HepG2 (cell line): ENCODE measurements around the gene LYZL2. TPM values are rescaled to one million over a fixed set of nuclear protein-coding genes. Genes with fewer than 3 reads are reported as not detected.
"Not testable (repeated sequence)": the region's sequence is repeated elsewhere in the genome, so short reads cannot be mapped to it uniquely, and the experiment has no call there.

Experiments used
- ATAC-seq: fragments of 200-7000 bp; cut with Tn5 transposase; 3 replicates; pipeline ENCODE4 v1.9.1; 2020; ENCODE audit warnings: mild to moderate bottlenecking, moderate library complexity
- BruUV-seq: library from RNA; stranded (reverse); fragments of 400-500 nt; replicated peaks from 2 replicates; lab custom pipeline; 2021; lab: Mats Ljungman, UMichigan
- CTCF ChIA-PET: fragments of 300-600 bp; formaldehyde crosslinking; extraction: SDS; loops from one replicate; lab custom pipeline; 2021; ENCODE audit warnings: low total read pairs, inconsistent platforms, low intra/inter-chr PET ratio; lab: Yijun Ruan, JAX
- POLR2A ChIA-PET: fragments of 350-600 bp; sonication (Branson Sonifier 250); formaldehyde crosslinking; loops from one replicate; lab custom pipeline; 2020; ENCODE audit warnings: antibody characterized with exemption, inconsistent platforms; lab: Yijun Ruan, JAX
- DNase-seq: peaks from one replicate; pipeline ENCODE4 v3.0.0-alpha.2; 2015; ENCODE audit warnings: low spot score
- FAIRE-seq: peaks from 3 replicates; lab custom pipeline; 2011; peaks lifted over from hg19 to GRCh38; lab: Jason Lieb, UNC
- H2AFZ ChIP-seq: one replicate; pipeline ENCODE4 v1.6.1; 2011; ENCODE audit warnings: low read length, inconsistent platforms
- H3K27ac ChIP-seq: fragments of 300-600 bp; 3 replicates; pipeline ENCODE4 v1.8.0; 2011; ENCODE audit warnings: mixed run types, mild to moderate bottlenecking, mixed read lengths, low read length, inconsistent platforms; ENCODE audit not compliant: insufficient read depth; ENCODE audit errors: extremely low read length
- H3K27me3 ChIP-seq, 2 experiments: fragments of 200-600 bp in 1 of 2; 2 replicates in 1 of 2; 3 replicates in 1 of 2; pipeline versions ENCODE4 v1.6.0 to v1.8.0; 2011; ENCODE audit warnings: low read length in 2 of 2, mild to moderate bottlenecking in 2 of 2, moderate library complexity in 2 of 2, inconsistent platforms in 1 of 2; ENCODE audit not compliant: insufficient read depth in 2 of 2, control insufficient read depth in 1 of 2
- H3K36me3 ChIP-seq, 2 experiments: fragments of 200-600 bp in 1 of 2; replicated peaks in 1 of 2; 2 replicates in 1 of 2; 3 replicates in 1 of 2; pipeline versions ENCODE4 v1.5.1 to v1.8.0; 2011; ENCODE audit warnings: low read length in 2 of 2, inconsistent platforms in 1 of 2; ENCODE audit not compliant: insufficient read depth in 2 of 2, control insufficient read depth in 1 of 2
- H3K4me1 ChIP-seq: 2 replicates; pipeline ENCODE4 v1.5.1; 2012; ENCODE audit warnings: low read length, inconsistent platforms; ENCODE audit not compliant: insufficient read depth
- H3K4me2 ChIP-seq: 2 replicates; pipeline ENCODE4 v1.6.0; 2011; ENCODE audit warnings: low read depth, low read length, inconsistent platforms
- H3K4me3 ChIP-seq, 3 experiments: fragments of 200-600 bp in 1 of 3; sonication (generic), shearing (Covaris generic) in 1 of 3; replicated peaks in 1 of 3; 2 replicates each; pipeline ENCODE4 v1.5.1; 2011 to 2016; ENCODE audit warnings: low read length in 3 of 3, inconsistent platforms in 2 of 3, low read depth in 2 of 3, mild to moderate bottlenecking in 2 of 3, control low read depth in 1 of 3, mixed read lengths in 1 of 3; ENCODE audit not compliant: insufficient read depth in 1 of 3
- H3K79me2 ChIP-seq: one replicate; pipeline ENCODE4 v1.6.1; 2011; ENCODE audit warnings: low read length, inconsistent platforms; ENCODE audit not compliant: insufficient read depth
- H3K9ac ChIP-seq: 2 replicates; pipeline ENCODE4 v1.6.0; 2011; ENCODE audit warnings: mild to moderate bottlenecking, low read depth, low read length, inconsistent platforms; ENCODE audit not compliant: insufficient read depth
- H3K9me3 ChIP-seq: 2 replicates; pipeline ENCODE4 v1.5.1; 2012; ENCODE audit warnings: mild to moderate bottlenecking, low read length
- H4K20me1 ChIP-seq: 2 replicates; pipeline ENCODE4 v1.6.0; 2011; ENCODE audit warnings: inconsistent platforms, mild to moderate bottlenecking, low read length, moderate library complexity; ENCODE audit not compliant: insufficient read depth
- CBX1 ChIP-seq: IDR thresholded peaks from one replicate; pipeline ENCODE4 v1.6.1; 2016; ENCODE audit warnings: antibody characterized with exemption, low read depth
- CREB1 ChIP-seq, 2 experiments: fragments of 450-650 bp in 1 of 2; IDR thresholded peaks; 2 replicates each; pipeline ENCODE4 v1.6.1; 2016 to 2017; ENCODE audit warnings: control low read depth in 1 of 2, mild to moderate bottlenecking in 1 of 2, missing compliant biosample characterization in 1 of 2, missing genetic modification characterization in 1 of 2
- FOXA1 ChIP-seq, 2 experiments: fragments of 450-650 bp in 1 of 2; sonication (generic) in 1 of 2; formaldehyde crosslinking in 1 of 2; IDR thresholded peaks; 2 replicates each; pipeline versions ENCODE4 v1.4.0 to v1.6.1; 2016 to 2020; ENCODE audit warnings: missing genetic modification reagents in 1 of 2
- NFYB ChIP-seq: sonication (generic); formaldehyde crosslinking; IDR thresholded peaks from 2 replicates; pipeline ENCODE4 v1.4.0; 2020; ENCODE audit warnings: missing genetic modification reagents
- YEATS4 ChIP-seq: sonication (generic); formaldehyde crosslinking; IDR thresholded peaks from 2 replicates; pipeline ENCODE4 v1.4.0; 2020; ENCODE audit warnings: missing genetic modification reagents, borderline replicate concordance
- ZFP36L2 ChIP-seq: sonication (generic); formaldehyde crosslinking; IDR thresholded peaks from 2 replicates; pipeline ENCODE4 v1.4.0; 2020; ENCODE audit warnings: missing genetic modification reagents
- ZNF333 ChIP-seq: sonication (generic); formaldehyde crosslinking; IDR thresholded peaks from 2 replicates; pipeline ENCODE4 v1.4.0; 2020; ENCODE audit warnings: mild to moderate bottlenecking, missing genetic modification reagents, borderline replicate concordance
- ZNF496 ChIP-seq: sonication (generic); formaldehyde crosslinking; IDR thresholded peaks from 2 replicates; pipeline ENCODE4 v1.8.1; 2023; ENCODE audit warnings: mild to moderate bottlenecking, moderate library complexity, missing genetic modification reagents; ENCODE audit not compliant: insufficient replicate concordance
- WGBS: methylation state at CpG from one replicate; pipeline ENCODE4 v1.1.6; 2017; ENCODE audit warnings: low lambda C conversion rate; 5-methylcytosine and 5-hydroxymethylcytosine counted together
- in situ Hi-C: cut with HindIII; loops from 2 replicates; pipeline ENCODE4 v1.10.0; 2017; ENCODE audit warnings: low pct_unique_long_range_greater_than_20kb; ENCODE audit not compliant: extremely low pct_ligation_motif_present
- intact Hi-C: fragments of 100-400 bp; cut with micrococcal nuclease; formaldehyde crosslinking; loops from one replicate; pipeline ENCODE4 v1.10.0; 2022; ENCODE audit not compliant: unreplicated experiment
- polyA plus RNA-seq, 8 experiments: library from polyadenylated mRNA; depleted of rRNA in 3 of 8; stranded (reverse) in 7 of 8; unstranded in 1 of 8; fragments of >200 nt; fragmentation: Illumina TruSeq in 4 of 8; extraction: Trizol in 4 of 8; gene quantifications; 2 replicates each; pipeline versions ENCODE4 v1.2.1 to v1.2.3, GENCODE V29; 2011 to 2016; ENCODE audit warnings: low read depth in 4 of 8, missing spikeins in 1 of 8, mixed read lengths in 1 of 8; ENCODE audit not compliant: insufficient read depth in 1 of 8
- total RNA-seq, 5 experiments: library from RNA; depleted of rRNA; stranded (reverse); fragments of >200 nt; fragmentation: Illumina TruSeq; extraction: Trizol; gene quantifications; 2 replicates each; pipeline ENCODE4 v1.2.3, GENCODE V29; 2016; ENCODE audit warnings: low read depth in 1 of 5
- TF ChIP-seq, protein P1 (sequence below): sonication (generic); formaldehyde crosslinking; IDR thresholded peaks from 2 replicates; pipeline ENCODE4 v1.9.0; 2021; ENCODE audit warnings: missing genetic modification reagents, borderline replicate concordance
- TF ChIP-seq, protein P2 (sequence below): sonication (generic); formaldehyde crosslinking; IDR thresholded peaks from 2 replicates; pipeline ENCODE4 v1.9.0; 2021; ENCODE audit warnings: missing genetic modification reagents, mild to moderate bottlenecking, borderline replicate concordance
- TF ChIP-seq, protein P3 (sequence below): sonication (generic); formaldehyde crosslinking; IDR thresholded peaks from 2 replicates; pipeline ENCODE4 v1.5.0; 2020; ENCODE audit warnings: missing genetic modification reagents, mild to moderate bottlenecking, borderline replicate concordance

Gene LYZL2
- total and polyA plus RNA-seq, 2 of the 13 experiments (the other 11 are each of a cell fraction or from before 2014, with no cell fraction given), result 0.20 to 0.63 TPM

DNA sequence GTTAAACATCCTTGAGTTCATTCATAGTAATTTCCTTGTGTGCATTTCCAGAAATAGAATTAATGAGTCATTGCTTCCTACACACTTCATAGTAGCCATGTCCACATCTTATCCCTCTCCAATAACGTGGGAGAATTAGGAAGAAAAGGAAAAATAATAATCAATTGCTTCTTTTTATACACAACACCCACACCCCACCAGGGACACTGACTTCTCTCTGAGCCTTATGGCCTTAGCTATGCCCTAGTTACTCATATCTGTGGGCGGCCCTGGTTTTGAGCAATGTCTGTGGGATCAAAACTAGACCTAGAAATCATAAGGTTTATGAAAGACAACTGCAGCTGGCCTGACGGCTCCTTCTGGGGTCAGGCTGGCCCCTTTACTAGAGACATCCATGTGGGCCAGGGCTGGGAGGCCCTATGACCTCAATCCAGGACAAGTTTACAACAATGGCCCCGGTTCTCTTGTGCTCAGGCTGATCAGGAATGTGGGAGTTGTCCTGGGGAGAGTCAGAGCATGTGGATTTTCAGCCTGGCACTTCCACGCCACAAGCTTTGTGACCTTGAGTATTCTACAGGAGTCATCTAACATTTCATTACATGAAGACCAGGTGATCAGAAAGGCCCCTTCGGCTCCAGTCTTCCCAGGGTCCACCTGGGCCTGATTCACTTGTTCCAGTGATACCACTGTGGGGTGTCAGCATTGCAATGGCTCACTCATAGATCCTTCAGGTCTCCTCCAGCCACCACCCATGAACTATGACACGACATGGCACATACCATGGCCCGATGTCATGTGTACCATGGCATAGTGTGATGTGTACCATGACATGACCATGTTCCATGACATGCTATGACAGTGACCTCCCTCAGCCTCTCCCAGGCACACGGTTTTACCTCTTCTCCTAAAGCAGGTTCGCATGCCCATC is 22.2 kb upstream of the LYZL2 start:
- intact Hi-C loops; H3K27ac ChIP-seq; FAIRE-seq; H3K4me3 ChIP-seq; in situ Hi-C loops; H4K20me1 ChIP-seq; POLR2A ChIA-PET; H3K9me3 ChIP-seq; CTCF ChIA-PET; DNase-seq; BruUV-seq; H2AFZ ChIP-seq; H3K36me3 ChIP-seq; H3K9ac ChIP-seq; ATAC-seq; H3K4me2 ChIP-seq; H3K79me2 ChIP-seq; H3K27me3 ChIP-seq; TF ChIP-seq CREB1 (CRISPR knock-in tag; IDR thresholded peaks at IDR 0.05): not testable (repeated sequence)
- peaks cover 10% of the 10 kb centered on the region; the same call in 1 of the 2 replicates for H3K4me1 ChIP-seq
- WGBS, result 47% methylated on average over 7 of the region's 10 CpGs
- peak; percentile 34; the same call in 1 of the 2 replicates for TF ChIP-seq CREB1 (IDR thresholded peaks at IDR 0.05)

GRCh38 chr10:30647089-30647488 is 17.5 kb upstream of the LYZL2 start:
- POLR2A ChIA-PET, result no interaction called here
- in situ Hi-C loops (no loop called here), intact Hi-C loops (no loop called here)
- H3K27ac ChIP-seq, result no peak overlapping the region
- H3K27me3 ChIP-seq, result peaks cover 2 to 18% of the 10 kb centered on the region in 2 experiments; a peak in 2 of 5 replicates
- FAIRE-seq (no peak), ATAC-seq (no peak), DNase-seq (no peak)
- H3K36me3 ChIP-seq, result no peaks in the 10 kb centered on the region
- H2AFZ ChIP-seq, result no peak overlapping the region
- no peak overlapping the region for H3K9ac ChIP-seq
- H4K20me1 ChIP-seq, result no peaks in the 10 kb centered on the region
- no peaks in the 10 kb centered on the region for H3K9me3 ChIP-seq
- no peaks in the 10 kb centered on the region for H3K79me2 ChIP-seq
- no peak overlapping the region for H3K4me3 ChIP-seq
- peaks cover 37% of the 10 kb centered on the region for H3K4me1 ChIP-seq
- 40% methylated on average over 8 of the region's 8 CpGs for WGBS
- H3K4me2 ChIP-seq, result no peak overlapping the region
- CTCF ChIA-PET, result no interaction called here
- BruUV-seq, result no TSS peak
- TF ChIP-seq, protein P1, sequence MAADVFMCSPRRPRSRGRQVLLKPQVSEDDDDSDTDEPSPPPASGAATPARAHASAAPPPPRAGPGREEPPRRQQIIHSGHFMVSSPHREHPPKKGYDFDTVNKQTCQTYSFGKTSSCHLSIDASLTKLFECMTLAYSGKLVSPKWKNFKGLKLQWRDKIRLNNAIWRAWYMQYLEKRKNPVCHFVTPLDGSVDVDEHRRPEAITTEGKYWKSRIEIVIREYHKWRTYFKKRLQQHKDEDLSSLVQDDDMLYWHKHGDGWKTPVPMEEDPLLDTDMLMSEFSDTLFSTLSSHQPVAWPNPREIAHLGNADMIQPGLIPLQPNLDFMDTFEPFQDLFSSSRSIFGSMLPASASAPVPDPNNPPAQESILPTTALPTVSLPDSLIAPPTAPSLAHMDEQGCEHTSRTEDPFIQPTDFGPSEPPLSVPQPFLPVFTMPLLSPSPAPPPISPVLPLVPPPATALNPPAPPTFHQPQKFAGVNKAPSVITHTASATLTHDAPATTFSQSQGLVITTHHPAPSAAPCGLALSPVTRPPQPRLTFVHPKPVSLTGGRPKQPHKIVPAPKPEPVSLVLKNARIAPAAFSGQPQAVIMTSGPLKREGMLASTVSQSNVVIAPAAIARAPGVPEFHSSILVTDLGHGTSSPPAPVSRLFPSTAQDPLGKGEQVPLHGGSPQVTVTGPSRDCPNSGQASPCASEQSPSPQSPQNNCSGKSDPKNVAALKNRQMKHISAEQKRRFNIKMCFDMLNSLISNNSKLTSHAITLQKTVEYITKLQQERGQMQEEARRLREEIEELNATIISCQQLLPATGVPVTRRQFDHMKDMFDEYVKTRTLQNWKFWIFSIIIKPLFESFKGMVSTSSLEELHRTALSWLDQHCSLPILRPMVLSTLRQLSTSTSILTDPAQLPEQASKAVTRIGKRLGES, result no peak
- TF ChIP-seq YEATS4 (CRISPR knock-in tag) (no peak), NFYB (CRISPR knock-in tag) (no peak), CBX1 (no peak), ZFP36L2 (CRISPR knock-in tag) (no peak), ZNF333 (CRISPR knock-in tag) (no peak), FOXA1 (IDR thresholded peaks at IDR 0.05) (no peak), FOXA1 (CRISPR knock-in tag; IDR thresholded peaks at IDR 0.05) (no peak), ZNF496 (CRISPR knock-in tag) (no peak)
- TF ChIP-seq, protein P2, sequence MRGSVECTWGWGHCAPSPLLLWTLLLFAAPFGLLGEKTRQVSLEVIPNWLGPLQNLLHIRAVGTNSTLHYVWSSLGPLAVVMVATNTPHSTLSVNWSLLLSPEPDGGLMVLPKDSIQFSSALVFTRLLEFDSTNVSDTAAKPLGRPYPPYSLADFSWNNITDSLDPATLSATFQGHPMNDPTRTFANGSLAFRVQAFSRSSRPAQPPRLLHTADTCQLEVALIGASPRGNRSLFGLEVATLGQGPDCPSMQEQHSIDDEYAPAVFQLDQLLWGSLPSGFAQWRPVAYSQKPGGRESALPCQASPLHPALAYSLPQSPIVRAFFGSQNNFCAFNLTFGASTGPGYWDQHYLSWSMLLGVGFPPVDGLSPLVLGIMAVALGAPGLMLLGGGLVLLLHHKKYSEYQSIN (CRISPR knock-in tag), result no peak
- TF ChIP-seq, protein P3, sequence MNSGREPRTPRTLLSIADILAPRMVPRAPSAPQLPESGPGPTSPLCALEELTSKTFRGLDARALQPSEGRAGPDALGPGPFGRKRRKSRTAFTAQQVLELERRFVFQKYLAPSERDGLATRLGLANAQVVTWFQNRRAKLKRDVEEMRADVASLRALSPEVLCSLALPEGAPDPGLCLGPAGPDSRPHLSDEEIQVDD (CRISPR knock-in tag), result no peak
